GM12878 (cell line): ENCODE measurements around the gene RBM15B.

Experiments used
- BRCA1 ChIP-seq: IDR thresholded peaks from 2 replicates; pipeline ENCODE4 v1.6.1; 2011; ENCODE audit warnings: low read depth, low read length, improper control_type of control experiment
- CTCF ChIP-seq, 3 experiments: IDR thresholded peaks in 2 of 3; conservative IDR thresholded peaks in 1 of 3; 2 replicates each; pipeline ENCODE4 v1.5.1; 2011; ENCODE audit warnings: low read depth in 3 of 3, low read length in 3 of 3, mild to moderate bottlenecking in 3 of 3, control low read depth in 2 of 3, moderate library complexity in 2 of 3, inconsistent platforms in 1 of 3, mixed read lengths in 1 of 3; ENCODE audit not compliant: control insufficient read depth in 2 of 3, insufficient read depth in 1 of 3; ENCODE audit errors: extremely low read depth in 1 of 3
- ELK1 ChIP-seq: IDR thresholded peaks from 2 replicates; pipeline ENCODE4 v1.6.1; 2012; ENCODE audit warnings: low read depth, low read length, improper control_type of control experiment
- EZH2 ChIP-seq: IDR thresholded peaks from 2 replicates; pipeline ENCODE4 v1.6.1; 2012; ENCODE audit warnings: low read depth, mild to moderate bottlenecking, control low read depth, inconsistent platforms, low read length, borderline replicate concordance; ENCODE audit not compliant: control insufficient read depth
- HDAC6 ChIP-seq: fragments of 200-600 bp; sonication (generic); IDR thresholded peaks from one replicate; pipeline ENCODE4 v1.8.0; 2017; ENCODE audit warnings: antibody characterized with exemption; ENCODE audit not compliant: unreplicated experiment
- SKIL ChIP-seq: fragments of 450-650 bp; IDR thresholded peaks from 2 replicates; pipeline ENCODE4 v1.6.1; 2017; ENCODE audit warnings: mild to moderate bottlenecking, low read depth, inconsistent platforms; ENCODE audit not compliant: poor library complexity, severe bottlenecking
- TCF7 ChIP-seq: IDR thresholded peaks from 2 replicates; pipeline ENCODE4 v1.6.1; 2014; ENCODE audit warnings: antibody characterized with exemption, borderline replicate concordance
- ZNF274 ChIP-seq: IDR thresholded peaks from one replicate; pipeline ENCODE4 v1.8.0; 2011; ENCODE audit not compliant: insufficient read length, insufficient read depth
- TF ChIP-seq, protein P1 (sequence below): IDR thresholded peaks from 2 replicates; pipeline ENCODE4 v1.6.1; 2012; ENCODE audit warnings: mild to moderate bottlenecking, low read depth, low read length

- TF ChIP-seq SKIL (no peak), BRCA1 (no peak), CTCF (IDR thresholded peaks at IDR 0.05 in 2 of 3, conservative IDR thresholded peaks at IDR 0.05 in 1 of 3; ENCODE audit: control insufficient read depth in 2 of 3, extremely low read depth in 1 of 3, insufficient read depth in 1 of 3, low read depth in 3 of 3, low read length in 3 of 3) (no peak), ZNF274 (no peak), HDAC6 (no peak), EZH2 (no peak), ELK1 (no peak), TCF7 (no peak)
- TF ChIP-seq, protein P1, sequence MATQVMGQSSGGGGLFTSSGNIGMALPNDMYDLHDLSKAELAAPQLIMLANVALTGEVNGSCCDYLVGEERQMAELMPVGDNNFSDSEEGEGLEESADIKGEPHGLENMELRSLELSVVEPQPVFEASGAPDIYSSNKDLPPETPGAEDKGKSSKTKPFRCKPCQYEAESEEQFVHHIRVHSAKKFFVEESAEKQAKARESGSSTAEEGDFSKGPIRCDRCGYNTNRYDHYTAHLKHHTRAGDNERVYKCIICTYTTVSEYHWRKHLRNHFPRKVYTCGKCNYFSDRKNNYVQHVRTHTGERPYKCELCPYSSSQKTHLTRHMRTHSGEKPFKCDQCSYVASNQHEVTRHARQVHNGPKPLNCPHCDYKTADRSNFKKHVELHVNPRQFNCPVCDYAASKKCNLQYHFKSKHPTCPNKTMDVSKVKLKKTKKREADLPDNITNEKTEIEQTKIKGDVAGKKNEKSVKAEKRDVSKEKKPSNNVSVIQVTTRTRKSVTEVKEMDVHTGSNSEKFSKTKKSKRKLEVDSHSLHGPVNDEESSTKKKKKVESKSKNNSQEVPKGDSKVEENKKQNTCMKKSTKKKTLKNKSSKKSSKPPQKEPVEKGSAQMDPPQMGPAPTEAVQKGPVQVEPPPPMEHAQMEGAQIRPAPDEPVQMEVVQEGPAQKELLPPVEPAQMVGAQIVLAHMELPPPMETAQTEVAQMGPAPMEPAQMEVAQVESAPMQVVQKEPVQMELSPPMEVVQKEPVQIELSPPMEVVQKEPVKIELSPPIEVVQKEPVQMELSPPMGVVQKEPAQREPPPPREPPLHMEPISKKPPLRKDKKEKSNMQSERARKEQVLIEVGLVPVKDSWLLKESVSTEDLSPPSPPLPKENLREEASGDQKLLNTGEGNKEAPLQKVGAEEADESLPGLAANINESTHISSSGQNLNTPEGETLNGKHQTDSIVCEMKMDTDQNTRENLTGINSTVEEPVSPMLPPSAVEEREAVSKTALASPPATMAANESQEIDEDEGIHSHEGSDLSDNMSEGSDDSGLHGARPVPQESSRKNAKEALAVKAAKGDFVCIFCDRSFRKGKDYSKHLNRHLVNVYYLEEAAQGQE, result no peak
Measured at GRCh38 chr3:51395493-51396213, 4.6 kb downstream of the RBM15B start.
